ENCODE measurements around the gene CCPG1. TPM values are rescaled to one million over a fixed set of nuclear protein-coding genes. Genes with fewer than 3 reads are reported as not detected.

The CCPG1 gene
- total and polyA plus RNA-seq, 2 of the 13 experiments (the other 11 are each of a cell fraction or from before 2014, with no cell fraction given) = 16.1 to 19.5 TPM

DNA sequence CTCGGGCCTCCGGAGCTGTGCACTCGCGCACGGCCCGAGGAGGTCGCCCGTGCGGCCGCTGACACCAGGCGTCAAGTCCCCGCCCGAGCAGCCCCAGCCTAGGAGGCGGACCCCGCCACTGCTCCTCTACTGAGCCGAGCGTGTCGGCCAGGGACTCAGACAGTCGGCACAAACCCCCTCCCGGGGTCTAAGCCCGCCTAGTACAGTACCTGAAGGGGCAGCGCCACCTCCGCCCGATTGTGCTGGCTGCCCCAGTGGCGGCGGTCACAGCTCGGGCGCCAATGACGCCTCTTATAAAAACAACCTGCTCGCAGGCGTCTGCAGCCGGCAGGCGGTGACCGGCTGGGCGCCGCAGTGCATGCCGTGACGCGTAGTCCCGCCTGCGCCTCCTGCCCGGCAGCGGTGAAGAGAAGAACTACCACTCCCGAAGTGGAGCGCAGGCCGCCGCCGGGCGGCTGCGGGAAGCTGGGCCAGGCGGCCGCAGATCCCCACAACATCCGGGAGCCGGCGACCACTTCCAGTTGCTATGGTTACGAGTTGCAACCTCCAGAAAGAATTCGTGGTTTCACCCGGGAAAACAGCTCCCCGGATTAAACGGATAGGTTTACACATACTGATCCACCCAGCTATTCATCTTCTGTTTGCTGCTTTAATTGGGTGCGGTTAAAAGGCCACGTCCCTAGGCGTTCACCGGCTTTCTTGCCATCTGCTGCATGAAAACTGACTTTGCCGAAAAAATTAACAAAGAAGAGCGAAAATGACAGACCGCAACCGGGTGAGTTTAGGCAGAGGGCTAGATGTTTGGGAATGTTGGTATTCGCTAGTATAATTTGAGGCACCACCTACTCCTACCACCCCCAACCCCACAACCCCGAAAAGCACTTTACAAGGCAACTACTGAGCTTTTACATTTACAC lies at the start of gene CCPG1, which contains the start of gene PIERCE2 (continued):
- TF ChIP-seq, protein P1, sequence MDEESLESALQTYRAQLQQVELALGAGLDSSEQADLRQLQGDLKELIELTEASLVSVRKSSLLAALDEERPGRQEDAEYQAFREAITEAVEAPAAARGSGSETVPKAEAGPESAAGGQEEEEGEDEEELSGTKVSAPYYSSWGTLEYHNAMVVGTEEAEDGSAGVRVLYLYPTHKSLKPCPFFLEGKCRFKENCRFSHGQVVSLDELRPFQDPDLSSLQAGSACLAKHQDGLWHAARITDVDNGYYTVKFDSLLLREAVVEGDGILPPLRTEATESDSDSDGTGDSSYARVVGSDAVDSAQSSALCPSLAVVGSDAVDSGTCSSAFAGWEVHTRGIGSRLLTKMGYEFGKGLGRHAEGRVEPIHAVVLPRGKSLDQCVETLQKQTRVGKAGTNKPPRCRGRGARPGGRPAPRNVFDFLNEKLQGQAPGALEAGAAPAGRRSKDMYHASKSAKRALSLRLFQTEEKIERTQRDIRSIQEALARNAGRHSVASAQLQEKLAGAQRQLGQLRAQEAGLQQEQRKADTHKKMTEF (CRISPR knock-in tag; IDR thresholded peaks at IDR 0.05) = peak; percentile 68; the same call in 1 of the 2 replicates
- TF ChIP-seq ZNF484 (CRISPR knock-in tag; IDR thresholded peaks at IDR 0.05; ENCODE audit: borderline replicate concordance, low read depth) (peak; percentile 57; the same call in 1 of the 2 replicates), ZNF7 (CRISPR knock-in tag; IDR thresholded peaks at IDR 0.05) (peak; percentile 89), HNF4G (IDR thresholded peaks at IDR 0.05; ENCODE audit: borderline replicate concordance, low read depth, low read length) (no peak), HNF4G (CRISPR knock-in tag; IDR thresholded peaks at IDR 0.05; ENCODE audit: borderline replicate concordance, low read depth) (0 out of 2 replicates have a peak, but pooled peaks have one; percentile 44), HMG20A (CRISPR knock-in tag; IDR thresholded peaks at IDR 0.05; ENCODE audit: borderline replicate concordance) (peak; percentile 30; the same call in 1 of the 2 replicates), ZBTB25 (CRISPR knock-in tag; IDR thresholded peaks at IDR 0.05) (no peak), RORA (CRISPR knock-in tag; IDR thresholded peaks at IDR 0.05) (no peak), REXO4 (CRISPR knock-in tag; IDR thresholded peaks at IDR 0.05; ENCODE audit: borderline replicate concordance) (no peak), ZNF431 (CRISPR knock-in tag; IDR thresholded peaks at IDR 0.05; ENCODE audit: borderline replicate concordance, low read depth) (no peak), IKZF1 (IDR thresholded peaks at IDR 0.05) (no peak), TBX2 (CRISPR knock-in tag; IDR thresholded peaks at IDR 0.05; ENCODE audit: borderline replicate concordance) (peak; percentile 97), KDM4B (CRISPR knock-in tag; IDR thresholded peaks at IDR 0.05) (no peak; the same call in 1 of the 2 replicates), ZNF143 (CRISPR knock-in tag; IDR thresholded peaks at IDR 0.05) (peak; percentile 93), ZNF749 (CRISPR knock-in tag; IDR thresholded peaks at IDR 0.05; ENCODE audit: borderline replicate concordance) (peak; percentile 16; the same call in 1 of the 2 replicates), PRPF4 (IDR thresholded peaks at IDR 0.05; ENCODE audit: low read depth, low read length, poor library complexity, severe bottlenecking) (no peak)
- TF ChIP-seq, protein P2, sequence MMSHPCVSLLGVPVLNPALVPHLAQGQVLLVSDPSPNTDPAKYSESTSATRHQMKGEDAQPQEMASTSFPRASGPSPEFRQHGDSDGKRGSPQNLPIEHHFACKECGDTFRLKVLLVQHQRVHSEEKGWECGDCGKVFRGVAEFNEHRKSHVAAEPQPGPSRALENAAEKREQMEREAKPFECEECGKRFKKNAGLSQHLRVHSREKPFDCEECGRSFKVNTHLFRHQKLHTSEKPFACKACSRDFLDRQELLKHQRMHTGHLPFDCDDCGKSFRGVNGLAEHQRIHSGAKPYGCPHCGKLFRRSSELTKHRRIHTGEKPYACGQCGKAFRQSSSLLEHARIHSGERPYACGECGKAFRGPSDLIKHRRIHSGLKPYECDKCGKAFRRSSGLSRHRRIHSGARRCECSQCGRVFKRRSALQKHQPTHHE (CRISPR knock-in tag; IDR thresholded peaks at IDR 0.05; ENCODE audit: borderline replicate concordance) = peak; percentile 51; the same call in 1 of the 2 replicates
- TF ChIP-seq, protein P3, sequence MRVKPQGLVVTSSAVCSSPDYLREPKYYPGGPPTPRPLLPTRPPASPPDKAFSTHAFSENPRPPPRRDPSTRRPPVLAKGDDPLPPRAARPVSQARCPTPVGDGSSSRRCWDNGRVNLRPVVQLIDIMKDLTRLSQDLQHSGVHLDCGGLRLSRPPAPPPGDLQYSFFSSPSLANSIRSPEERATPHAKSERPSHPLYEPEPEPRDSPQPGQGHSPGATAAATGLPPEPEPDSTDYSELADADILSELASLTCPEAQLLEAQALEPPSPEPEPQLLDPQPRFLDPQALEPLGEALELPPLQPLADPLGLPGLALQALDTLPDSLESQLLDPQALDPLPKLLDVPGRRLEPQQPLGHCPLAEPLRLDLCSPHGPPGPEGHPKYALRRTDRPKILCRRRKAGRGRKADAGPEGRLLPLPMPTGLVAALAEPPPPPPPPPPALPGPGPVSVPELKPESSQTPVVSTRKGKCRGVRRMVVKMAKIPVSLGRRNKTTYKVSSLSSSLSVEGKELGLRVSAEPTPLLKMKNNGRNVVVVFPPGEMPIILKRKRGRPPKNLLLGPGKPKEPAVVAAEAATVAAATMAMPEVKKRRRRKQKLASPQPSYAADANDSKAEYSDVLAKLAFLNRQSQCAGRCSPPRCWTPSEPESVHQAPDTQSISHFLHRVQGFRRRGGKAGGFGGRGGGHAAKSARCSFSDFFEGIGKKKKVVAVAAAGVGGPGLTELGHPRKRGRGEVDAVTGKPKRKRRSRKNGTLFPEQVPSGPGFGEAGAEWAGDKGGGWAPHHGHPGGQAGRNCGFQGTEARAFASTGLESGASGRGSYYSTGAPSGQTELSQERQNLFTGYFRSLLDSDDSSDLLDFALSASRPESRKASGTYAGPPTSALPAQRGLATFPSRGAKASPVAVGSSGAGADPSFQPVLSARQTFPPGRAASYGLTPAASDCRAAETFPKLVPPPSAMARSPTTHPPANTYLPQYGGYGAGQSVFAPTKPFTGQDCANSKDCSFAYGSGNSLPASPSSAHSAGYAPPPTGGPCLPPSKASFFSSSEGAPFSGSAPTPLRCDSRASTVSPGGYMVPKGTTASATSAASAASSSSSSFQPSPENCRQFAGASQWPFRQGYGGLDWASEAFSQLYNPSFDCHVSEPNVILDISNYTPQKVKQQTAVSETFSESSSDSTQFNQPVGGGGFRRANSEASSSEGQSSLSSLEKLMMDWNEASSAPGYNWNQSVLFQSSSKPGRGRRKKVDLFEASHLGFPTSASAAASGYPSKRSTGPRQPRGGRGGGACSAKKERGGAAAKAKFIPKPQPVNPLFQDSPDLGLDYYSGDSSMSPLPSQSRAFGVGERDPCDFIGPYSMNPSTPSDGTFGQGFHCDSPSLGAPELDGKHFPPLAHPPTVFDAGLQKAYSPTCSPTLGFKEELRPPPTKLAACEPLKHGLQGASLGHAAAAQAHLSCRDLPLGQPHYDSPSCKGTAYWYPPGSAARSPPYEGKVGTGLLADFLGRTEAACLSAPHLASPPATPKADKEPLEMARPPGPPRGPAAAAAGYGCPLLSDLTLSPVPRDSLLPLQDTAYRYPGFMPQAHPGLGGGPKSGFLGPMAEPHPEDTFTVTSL (CRISPR knock-in tag; IDR thresholded peaks at IDR 0.05; ENCODE audit: borderline replicate concordance) = 0 out of 2 replicates have a peak, but pooled peaks have one; percentile 47

Data from HepG2 (cell line).